ENCODE data around the gene UBIAD1. TPM values are rescaled to one million over a fixed set of nuclear protein-coding genes. Genes with fewer than 3 reads are reported as not detected.
"Not testable (repeated sequence)": the region's sequence is repeated elsewhere in the genome, so short reads cannot be mapped to it uniquely, and the experiment has no call there.

Gene UBIAD1
- total RNA-seq, 1 donor from 2014 or later: 15.4 TPM

DNA sequence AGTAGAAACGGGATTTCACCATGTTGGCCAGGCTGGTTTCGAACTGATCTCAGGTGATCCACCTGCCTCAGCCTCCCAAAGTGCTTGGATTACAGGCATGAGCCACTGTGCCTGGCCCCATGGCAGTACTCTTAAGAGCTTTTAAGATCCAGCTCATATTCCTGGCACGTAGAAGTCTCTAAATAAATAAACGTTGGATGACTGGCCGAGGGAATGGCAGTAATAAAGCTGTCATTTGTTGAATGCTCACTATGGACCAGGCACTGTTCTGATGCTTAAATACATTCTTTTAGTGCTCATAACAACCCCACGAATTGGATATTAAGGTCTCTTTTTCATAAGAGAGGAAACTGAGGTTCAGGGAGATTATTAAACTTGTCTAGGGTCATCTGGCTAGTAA lies 20.9 kb downstream of the UBIAD1 start:
- Histone ChIP-seq H3K4me3 (ENCODE audit: insufficient read depth, low read depth, low read length) (no peak overlapping the region), H3K79me2 (ENCODE audit: insufficient read depth, low read length) (no peaks in the 10 kb centered on the region), H3K36me3 (ENCODE audit: insufficient read depth, low read length) (no peaks in the 10 kb centered on the region), H3K4me2 (ENCODE audit: low read length) (no peak overlapping the region), H3K9ac (ENCODE audit: low read length) (no peak overlapping the region), H2AFZ (ENCODE audit: low read depth, low read length) (no peak overlapping the region), H3K27me3 (ENCODE audit: insufficient read depth, low read length) (no peaks in the 10 kb centered on the region), H3K4me1 (ENCODE audit: insufficient read depth, low read length) (no peaks in the 10 kb centered on the region), H4K20me1 (ENCODE audit: insufficient read depth, low read length) (peaks cover 9% of the 10 kb centered on the region), H3K27ac (ENCODE audit: low read depth, low read length) (no peak overlapping the region), H3K9me3 (ENCODE audit: insufficient read depth, low read depth, low read length) (no peaks in the 10 kb centered on the region)
- no peak overlapping the region for H3K4me3 Mint-ChIP-seq (ENCODE audit: unreplicated experiment)
- FAIRE-seq (no peak), DNase-seq (ENCODE audit: low read depth) (no peak)
- H3K36me3 Mint-ChIP-seq (ENCODE audit: low read depth, unreplicated experiment): peaks cover 15% of the 10 kb centered on the region
- TF ChIP-seq, protein P1, sequence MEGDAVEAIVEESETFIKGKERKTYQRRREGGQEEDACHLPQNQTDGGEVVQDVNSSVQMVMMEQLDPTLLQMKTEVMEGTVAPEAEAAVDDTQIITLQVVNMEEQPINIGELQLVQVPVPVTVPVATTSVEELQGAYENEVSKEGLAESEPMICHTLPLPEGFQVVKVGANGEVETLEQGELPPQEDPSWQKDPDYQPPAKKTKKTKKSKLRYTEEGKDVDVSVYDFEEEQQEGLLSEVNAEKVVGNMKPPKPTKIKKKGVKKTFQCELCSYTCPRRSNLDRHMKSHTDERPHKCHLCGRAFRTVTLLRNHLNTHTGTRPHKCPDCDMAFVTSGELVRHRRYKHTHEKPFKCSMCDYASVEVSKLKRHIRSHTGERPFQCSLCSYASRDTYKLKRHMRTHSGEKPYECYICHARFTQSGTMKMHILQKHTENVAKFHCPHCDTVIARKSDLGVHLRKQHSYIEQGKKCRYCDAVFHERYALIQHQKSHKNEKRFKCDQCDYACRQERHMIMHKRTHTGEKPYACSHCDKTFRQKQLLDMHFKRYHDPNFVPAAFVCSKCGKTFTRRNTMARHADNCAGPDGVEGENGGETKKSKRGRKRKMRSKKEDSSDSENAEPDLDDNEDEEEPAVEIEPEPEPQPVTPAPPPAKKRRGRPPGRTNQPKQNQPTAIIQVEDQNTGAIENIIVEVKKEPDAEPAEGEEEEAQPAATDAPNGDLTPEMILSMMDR (IDR thresholded peaks at IDR 0.05; ENCODE audit: insufficient read depth, low read depth, low read length): no peak
- no peak for TF ChIP-seq EZH2 (IDR thresholded peaks at IDR 0.05; ENCODE audit: insufficient read depth, low read length)
- H3K9me3 Mint-ChIP-seq (ENCODE audit: unreplicated experiment): no peaks in the 10 kb centered on the region
- no peaks in the 10 kb centered on the region for H3K27me3 Mint-ChIP-seq (ENCODE audit: low read depth, unreplicated experiment)
- H3K4me1 Mint-ChIP-seq (ENCODE audit: low read depth, unreplicated experiment): peaks cover 4% of the 10 kb centered on the region
- no peak overlapping the region for H3K27ac Mint-ChIP-seq (ENCODE audit: unreplicated experiment)

GRCh38 chr1:11294951-11295350 lies 22.0 kb downstream of the UBIAD1 start:
- Histone ChIP-seq H3K4me2 (ENCODE audit: low read length) (no peak overlapping the region), H2AFZ (ENCODE audit: low read depth, low read length) (no peak overlapping the region), H3K4me3 (ENCODE audit: insufficient read depth, low read depth, low read length) (no peak overlapping the region), H3K27me3 (ENCODE audit: insufficient read depth, low read length) (no peaks in the 10 kb centered on the region), H3K79me2 (ENCODE audit: insufficient read depth, low read length) (no peaks in the 10 kb centered on the region), H3K4me1 (ENCODE audit: insufficient read depth, low read length) (no peaks in the 10 kb centered on the region), H3K9me3 (ENCODE audit: insufficient read depth, low read depth, low read length) (no peaks in the 10 kb centered on the region), H3K27ac (ENCODE audit: low read depth, low read length) (no peak overlapping the region), H3K9ac (ENCODE audit: low read length) (no peak overlapping the region), H3K36me3 (ENCODE audit: insufficient read depth, low read length) (no peaks in the 10 kb centered on the region), H4K20me1 (ENCODE audit: insufficient read depth, low read length) (peaks cover 5% of the 10 kb centered on the region)
- Mint-ChIP-seq H3K27me3 (ENCODE audit: low read depth, unreplicated experiment) (no peaks in the 10 kb centered on the region), H3K4me1 (ENCODE audit: low read depth, unreplicated experiment) (no peaks in the 10 kb centered on the region), H3K36me3 (ENCODE audit: low read depth, unreplicated experiment) (peaks cover 12% of the 10 kb centered on the region), H3K4me3 (ENCODE audit: unreplicated experiment) (no peak overlapping the region), H3K27ac (ENCODE audit: unreplicated experiment) (no peak overlapping the region), H3K9me3 (ENCODE audit: unreplicated experiment) (no peaks in the 10 kb centered on the region)
- no peak for DNase-seq (ENCODE audit: low read depth)
- no peak for FAIRE-seq
- TF ChIP-seq, protein P1 (IDR thresholded peaks at IDR 0.05; ENCODE audit: insufficient read depth, low read depth, low read length): no peak
- TF ChIP-seq EZH2 (IDR thresholded peaks at IDR 0.05; ENCODE audit: insufficient read depth, low read length): no peak

DNA sequence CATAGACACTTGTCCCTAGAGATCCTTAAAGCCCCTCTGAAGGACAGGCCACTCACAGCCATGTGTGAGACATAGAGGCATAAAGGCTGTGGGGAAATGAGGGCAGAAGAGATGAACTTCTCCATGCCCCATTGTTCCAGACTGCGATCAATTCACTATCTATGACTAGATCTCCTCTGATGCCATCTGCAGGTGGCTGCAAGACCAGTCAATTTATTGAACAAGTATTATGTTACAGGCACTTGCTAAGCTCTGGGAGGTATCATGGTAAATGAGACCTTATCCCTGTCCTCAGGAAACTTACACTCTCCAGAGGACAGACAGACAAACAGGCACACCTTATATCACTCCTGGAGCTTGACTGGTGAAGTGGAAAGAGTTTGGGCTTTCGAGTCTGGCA lies 22.9 kb downstream of the UBIAD1 start:
- no peak overlapping the region for H3K4me2 ChIP-seq (ENCODE audit: low read length)
- H3K9ac ChIP-seq (ENCODE audit: low read length): no peak overlapping the region
- Mint-ChIP-seq H3K4me3 (ENCODE audit: unreplicated experiment) (no peak overlapping the region), H3K27ac (ENCODE audit: unreplicated experiment) (no peak overlapping the region), H3K36me3 (ENCODE audit: low read depth, unreplicated experiment) (peaks cover 10% of the 10 kb centered on the region), H3K9me3 (ENCODE audit: unreplicated experiment) (no peaks in the 10 kb centered on the region), H3K27me3 (ENCODE audit: low read depth, unreplicated experiment) (no peaks in the 10 kb centered on the region), H3K4me1 (ENCODE audit: low read depth, unreplicated experiment) (no peaks in the 10 kb centered on the region)
- no peak overlapping the region for H3K4me3 ChIP-seq (ENCODE audit: insufficient read depth, low read depth, low read length)
- TF ChIP-seq, protein P1 (IDR thresholded peaks at IDR 0.05; ENCODE audit: insufficient read depth, low read depth, low read length): no peak
- TF ChIP-seq EZH2 (IDR thresholded peaks at IDR 0.05; ENCODE audit: insufficient read depth, low read length): no peak
- H3K4me1 ChIP-seq (ENCODE audit: insufficient read depth, low read length): no peaks in the 10 kb centered on the region
- no peaks in the 10 kb centered on the region for H3K36me3 ChIP-seq (ENCODE audit: insufficient read depth, low read length)
- H3K9me3 ChIP-seq (ENCODE audit: insufficient read depth, low read depth, low read length): no peaks in the 10 kb centered on the region
- H3K79me2 ChIP-seq (ENCODE audit: insufficient read depth, low read length): no peaks in the 10 kb centered on the region
- peaks cover 5% of the 10 kb centered on the region for H4K20me1 ChIP-seq (ENCODE audit: insufficient read depth, low read length)
- no peak for FAIRE-seq
- no peaks in the 10 kb centered on the region for H3K27me3 ChIP-seq (ENCODE audit: insufficient read depth, low read length)
- no peak overlapping the region for H2AFZ ChIP-seq (ENCODE audit: low read depth, low read length)
- no peak for DNase-seq (ENCODE audit: low read depth)
- no peak overlapping the region for H3K27ac ChIP-seq (ENCODE audit: low read depth, low read length)

- not testable (repeated sequence) for H3K9me3 ChIP-seq (ENCODE audit: insufficient read depth, low read depth, low read length); H3K36me3 Mint-ChIP-seq (ENCODE audit: low read depth, unreplicated experiment); H3K27me3 Mint-ChIP-seq (ENCODE audit: low read depth, unreplicated experiment)
Observed at GRCh38 chr1:11297774-11298173, 24.8 kb downstream of the UBIAD1 start.

More at GRCh38 chr1:11297774-11298173, 24.8 kb downstream of the UBIAD1 start:
- not testable (repeated sequence) for H3K79me2 ChIP-seq (ENCODE audit: insufficient read depth, low read length); H3K4me1 ChIP-seq (ENCODE audit: insufficient read depth, low read length); H3K4me1 Mint-ChIP-seq (ENCODE audit: low read depth, unreplicated experiment); H3K9ac ChIP-seq (ENCODE audit: low read length); FAIRE-seq; H3K27ac ChIP-seq (ENCODE audit: low read depth, low read length); H3K4me3 Mint-ChIP-seq (ENCODE audit: unreplicated experiment); H3K9me3 Mint-ChIP-seq (ENCODE audit: unreplicated experiment); H3K4me3 ChIP-seq (ENCODE audit: insufficient read depth, low read depth, low read length); DNase-seq (ENCODE audit: low read depth); H3K27ac Mint-ChIP-seq (ENCODE audit: unreplicated experiment); H4K20me1 ChIP-seq (ENCODE audit: insufficient read depth, low read length); H3K27me3 ChIP-seq (ENCODE audit: insufficient read depth, low read length); H3K36me3 ChIP-seq (ENCODE audit: insufficient read depth, low read length); H2AFZ ChIP-seq (ENCODE audit: low read depth, low read length); H3K4me2 ChIP-seq (ENCODE audit: low read length)
